ENCODE results near the gene SNCB. TPM values are rescaled to one million over a fixed set of nuclear protein-coding genes. Genes with fewer than 3 reads are reported as not detected.
A peak's percentile ranks its signal among the peaks of the same experiment; 100 is the strongest.
"Not testable (repeated sequence)": the region's sequence is repeated elsewhere in the genome, so short reads cannot be mapped to it uniquely, and the experiment has no call there.

SNCB gene
- polyA plus RNA-seq, 1 donor from 2014 or later: not detected

DNA sequence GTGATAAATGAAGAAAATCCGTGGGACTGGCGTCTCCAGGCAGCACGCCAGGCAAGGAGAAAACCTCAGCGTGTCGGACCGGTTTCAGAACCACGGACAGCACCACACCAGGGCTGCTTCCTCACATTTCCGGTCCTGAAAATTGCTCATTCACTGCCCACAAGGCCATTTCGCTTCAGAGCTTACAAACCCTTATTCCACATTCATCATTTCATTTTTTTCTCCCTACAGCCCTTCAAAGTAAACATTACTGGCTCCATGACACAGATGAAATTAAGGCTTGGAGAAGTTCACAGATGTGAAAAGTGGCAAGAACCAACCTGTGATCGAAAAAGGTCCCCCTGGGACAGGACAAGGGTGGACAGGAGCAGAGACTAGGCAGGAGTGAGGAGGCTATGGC, 18.9 kb downstream of the SNCB start:
- H3K4me3 Mint-ChIP-seq: peak overlapping the region in 3 of 4 donors; percentile 9 to 83 (median 33)
- no peaks in the 10 kb centered on the region for H3K36me3 Mint-ChIP-seq
- peaks cover 26% of the 10 kb centered on the region for H3K27me3 Mint-ChIP-seq
- no peak overlapping the region for H3K27ac Mint-ChIP-seq
- H3K4me1 Mint-ChIP-seq: peaks cover 0 to 7% (median 5%) of the 10 kb centered on the region in 3 donors
- peaks cover 0 to 2% (median 0%) of the 10 kb centered on the region in 3 donors for H3K9me3 Mint-ChIP-seq

GRCh38 chr5:176610435-176610773, 19.9 kb downstream of the SNCB start:
- Mint-ChIP-seq H3K4me3 (peak overlapping the region; percentile 76 to 88 (median 84)), H3K27me3 (peaks cover 17% of the 10 kb centered on the region), H3K9me3 (peaks cover 0 to 2% (median 0%) of the 10 kb centered on the region in 3 donors), H3K4me1 (peaks cover 0 to 7% (median 5%) of the 10 kb centered on the region in 3 donors), H3K27ac (peak overlapping the region in 1 of 3 donors; percentile 82), H3K36me3 (no peaks in the 10 kb centered on the region)

DNA sequence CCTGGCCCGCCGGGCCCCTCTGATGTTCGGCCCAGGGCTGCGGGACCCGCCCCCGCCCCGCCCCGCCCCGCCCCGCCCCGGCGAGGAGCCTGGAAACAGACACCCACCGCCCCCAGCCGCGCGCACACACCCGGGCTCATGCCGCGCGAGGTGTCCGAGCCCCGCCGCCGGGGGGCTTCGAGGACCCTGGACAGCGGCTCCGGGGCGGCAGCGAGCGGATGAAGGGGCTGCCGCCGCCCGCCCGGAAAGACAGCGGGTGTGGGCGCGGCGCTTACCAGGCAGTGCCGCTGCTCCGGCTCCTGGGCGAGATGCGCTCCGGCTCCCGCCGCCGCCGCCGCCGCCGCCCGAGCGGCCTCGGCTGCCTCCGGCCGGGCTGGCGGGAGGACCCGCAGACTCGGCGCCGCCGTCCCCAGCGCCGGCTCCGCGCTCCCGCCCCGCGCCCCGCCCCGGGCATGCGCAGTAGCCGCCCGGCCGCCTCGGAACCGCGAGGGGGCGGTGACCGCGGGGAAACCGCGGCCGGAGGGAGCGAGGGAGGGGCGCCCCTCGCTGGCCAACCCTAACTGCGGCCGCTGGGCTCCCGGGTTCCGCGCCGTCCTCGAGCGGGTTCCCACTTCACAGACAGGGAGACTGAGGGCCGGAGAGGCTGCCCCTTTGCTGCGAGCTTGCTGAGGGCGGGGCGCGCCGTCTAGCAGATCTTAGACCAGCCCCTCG, 20.5 kb downstream of the SNCB start, which contains the start of gene GPRIN1:
Gene GPRIN1, minus strand, starts transcription at position 433 of the 711 bp plus-strand sequence. CDS start 10,322 bp downstream, outside the sequence.
- Mint-ChIP-seq H3K4me1 (peaks cover 0 to 7% (median 5%) of the 10 kb centered on the region in 3 donors), H3K27ac (peak within 1 kb of the TSS; percentile 46 to 82 (median 57)), H3K4me3 (peak within 1 kb of the TSS; percentile 83 to 95 (median 94)), H3K36me3 (no peaks in the 10 kb centered on the region), H3K27me3 (peaks cover 14% of the 10 kb centered on the region), H3K9me3 (peaks cover 0 to 2% (median 0%) of the 10 kb centered on the region in 3 donors)

DNA sequence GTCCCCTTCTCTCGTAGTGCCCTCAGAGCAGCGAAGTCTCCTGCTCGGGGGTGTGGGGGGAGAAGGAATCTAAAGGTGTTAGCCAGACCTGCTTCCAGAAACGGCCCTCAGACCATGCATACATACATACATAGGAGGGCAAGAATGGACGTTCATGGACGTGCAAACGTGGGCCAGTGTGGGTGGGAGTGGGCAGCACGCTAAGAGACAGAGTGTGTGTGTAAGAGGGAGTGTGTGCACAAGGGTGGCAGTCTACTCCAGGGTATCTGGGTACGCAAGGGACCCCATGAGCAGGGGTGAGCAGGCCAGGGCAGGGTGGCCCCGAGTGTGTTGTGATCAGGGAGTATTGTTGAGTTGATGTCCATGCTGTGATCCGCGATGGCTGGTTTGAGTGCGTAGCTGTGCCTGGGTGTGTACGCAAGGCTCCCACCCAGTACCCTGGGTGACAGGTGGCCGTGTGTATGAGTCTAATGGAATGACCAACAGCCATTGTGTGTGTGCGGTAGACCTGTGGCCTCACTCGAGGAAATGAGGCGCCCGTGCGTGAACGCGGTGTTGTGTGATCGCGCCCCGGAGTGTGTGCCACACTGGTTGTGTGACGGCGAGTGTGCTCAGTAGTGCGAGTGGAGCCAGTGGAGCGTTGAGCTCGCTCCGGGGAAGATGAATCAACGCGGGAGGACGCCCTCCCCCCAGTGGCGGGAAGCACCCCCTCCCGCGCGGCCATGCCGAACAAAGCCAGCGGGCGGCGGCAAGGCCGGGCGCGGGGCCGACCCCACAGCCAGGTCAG, 21.2 kb downstream of the SNCB start:
- H3K27ac Mint-ChIP-seq: peak overlapping the region; percentile 7 to 57 (median 46)
- peak overlapping the region; percentile 72 to 95 (median 94) for H3K4me3 Mint-ChIP-seq
- H3K27me3 Mint-ChIP-seq: peaks cover 14% of the 10 kb centered on the region
- no peaks in the 10 kb centered on the region for H3K36me3 Mint-ChIP-seq
- peaks cover 0 to 2% (median 0%) of the 10 kb centered on the region in 3 donors for H3K9me3 Mint-ChIP-seq
- H3K4me1 Mint-ChIP-seq: peaks cover 0 to 7% (median 5%) of the 10 kb centered on the region in 3 donors

DNA sequence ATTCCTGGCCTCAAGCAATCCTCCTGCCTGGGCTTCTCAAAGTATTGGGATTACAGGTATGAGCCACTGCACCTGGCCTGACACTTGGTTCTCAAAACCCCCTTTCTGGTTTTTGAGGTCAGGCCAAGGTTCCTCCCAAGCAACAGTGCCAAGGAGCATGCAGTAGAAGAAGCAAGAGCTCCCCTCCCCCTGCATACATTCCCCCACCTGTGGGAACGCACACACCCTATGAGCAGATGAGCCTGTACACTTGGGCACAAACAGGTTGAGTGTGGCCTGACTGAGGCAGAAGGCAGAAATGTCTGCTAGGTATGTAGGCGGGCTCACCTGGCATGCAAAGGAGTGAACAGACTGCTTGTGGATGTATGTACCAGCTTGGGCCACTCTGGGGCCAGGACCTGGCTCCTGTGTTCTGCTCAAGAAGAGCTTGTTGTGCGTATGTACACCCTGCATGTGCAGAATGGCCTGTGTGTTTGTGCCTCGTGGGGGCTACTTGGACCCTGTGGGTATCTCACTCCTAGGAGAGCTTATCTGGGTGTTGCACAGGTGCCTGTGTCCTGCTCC, 22.1 kb downstream of the SNCB start:
- H3K36me3 Mint-ChIP-seq: no peaks in the 10 kb centered on the region
- peak overlapping the region; percentile 72 to 95 (median 94) for H3K4me3 Mint-ChIP-seq
- H3K4me1 Mint-ChIP-seq: peaks cover 0 to 7% (median 5%) of the 10 kb centered on the region in 3 donors
- H3K9me3 Mint-ChIP-seq: peaks cover 0 to 2% (median 0%) of the 10 kb centered on the region in 3 donors
- peaks cover 11% of the 10 kb centered on the region for H3K27me3 Mint-ChIP-seq
- peak overlapping the region in 1 of 3 donors; percentile 7 for H3K27ac Mint-ChIP-seq

- H3K27ac Mint-ChIP-seq: no peak overlapping the region
- H3K4me1 Mint-ChIP-seq: peaks cover 0 to 7% (median 5%) of the 10 kb centered on the region in 3 donors
- peaks cover 4% of the 10 kb centered on the region for H3K27me3 Mint-ChIP-seq
- no peaks in the 10 kb centered on the region for H3K36me3 Mint-ChIP-seq
- H3K9me3 Mint-ChIP-seq: peaks cover 0 to 2% (median 0%) of the 10 kb centered on the region in 3 donors
- H3K4me3 Mint-ChIP-seq: peak overlapping the region in 1 of 4 donors; percentile 72
Measured at GRCh38 chr5:176606875-176607274, 23.5 kb downstream of the SNCB start.

GRCh38 chr5:176606032-176606431, 24.3 kb downstream of the SNCB start:
- Mint-ChIP-seq H3K27ac (no peak overlapping the region), H3K9me3 (no peaks in the 10 kb centered on the region), H3K36me3 (no peaks in the 10 kb centered on the region), H3K27me3 (no peaks in the 10 kb centered on the region), H3K4me1 (peaks cover 0 to 7% (median 5%) of the 10 kb centered on the region in 3 donors), H3K4me3 (peak overlapping the region in 1 of 4 donors; percentile 72)

- H3K27ac Mint-ChIP-seq: no peak overlapping the region
- H3K27me3 Mint-ChIP-seq: no peaks in the 10 kb centered on the region
- peaks cover 0 to 2% (median 0%) of the 10 kb centered on the region in 3 donors for H3K4me1 Mint-ChIP-seq
- no peak overlapping the region for H3K4me3 Mint-ChIP-seq
- peaks cover 4% of the 10 kb centered on the region for H3K36me3 Mint-ChIP-seq
- no peaks in the 10 kb centered on the region for H3K9me3 Mint-ChIP-seq
Measured at GRCh38 chr5:176603091-176603490, 27.2 kb downstream of the SNCB start.

DNA sequence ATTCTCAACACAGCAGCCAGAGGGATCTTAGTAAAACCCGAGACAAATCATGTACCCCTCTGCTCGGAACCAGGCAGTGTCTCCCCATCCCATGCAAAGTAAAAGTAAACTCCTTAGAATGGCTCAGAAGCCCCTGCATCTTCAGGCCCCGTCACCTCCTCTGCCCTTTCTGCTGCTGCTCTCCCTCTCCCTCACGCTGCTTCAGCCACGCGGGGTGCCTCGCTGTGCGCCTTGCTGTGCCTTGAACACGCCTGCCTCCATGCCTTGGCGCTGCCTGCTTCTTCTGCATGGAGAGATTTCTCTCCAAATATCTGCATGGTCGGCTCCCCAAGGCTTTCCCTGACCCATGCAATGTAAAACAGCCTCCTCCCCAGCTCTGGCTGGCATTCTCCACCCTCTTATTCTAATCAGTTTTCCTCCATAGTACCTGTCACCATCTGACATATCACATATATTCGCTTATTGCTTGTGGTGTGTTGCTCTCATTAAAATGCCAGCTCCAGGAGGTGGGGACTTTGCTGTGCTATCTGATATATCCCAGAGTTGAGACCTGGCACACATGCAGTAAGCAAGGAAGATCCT, 28.3 kb downstream of the SNCB start:
- peak overlapping the region in 1 of 4 donors; percentile 24 for H3K4me3 Mint-ChIP-seq
- H3K27me3 Mint-ChIP-seq: no peaks in the 10 kb centered on the region
- no peak overlapping the region for H3K27ac Mint-ChIP-seq
- H3K36me3 Mint-ChIP-seq: peaks cover 4% of the 10 kb centered on the region
- peaks cover 0 to 2% (median 0%) of the 10 kb centered on the region in 3 donors for H3K4me1 Mint-ChIP-seq
- H3K9me3 Mint-ChIP-seq: no peaks in the 10 kb centered on the region

- not testable (repeated sequence) for H3K4me3 Mint-ChIP-seq, H3K27ac Mint-ChIP-seq, H3K4me1 Mint-ChIP-seq, H3K36me3 Mint-ChIP-seq, H3K9me3 Mint-ChIP-seq, H3K27me3 Mint-ChIP-seq
Measured at GRCh38 chr5:176599749-176600430, 30.4 kb downstream of the SNCB start.

DNA sequence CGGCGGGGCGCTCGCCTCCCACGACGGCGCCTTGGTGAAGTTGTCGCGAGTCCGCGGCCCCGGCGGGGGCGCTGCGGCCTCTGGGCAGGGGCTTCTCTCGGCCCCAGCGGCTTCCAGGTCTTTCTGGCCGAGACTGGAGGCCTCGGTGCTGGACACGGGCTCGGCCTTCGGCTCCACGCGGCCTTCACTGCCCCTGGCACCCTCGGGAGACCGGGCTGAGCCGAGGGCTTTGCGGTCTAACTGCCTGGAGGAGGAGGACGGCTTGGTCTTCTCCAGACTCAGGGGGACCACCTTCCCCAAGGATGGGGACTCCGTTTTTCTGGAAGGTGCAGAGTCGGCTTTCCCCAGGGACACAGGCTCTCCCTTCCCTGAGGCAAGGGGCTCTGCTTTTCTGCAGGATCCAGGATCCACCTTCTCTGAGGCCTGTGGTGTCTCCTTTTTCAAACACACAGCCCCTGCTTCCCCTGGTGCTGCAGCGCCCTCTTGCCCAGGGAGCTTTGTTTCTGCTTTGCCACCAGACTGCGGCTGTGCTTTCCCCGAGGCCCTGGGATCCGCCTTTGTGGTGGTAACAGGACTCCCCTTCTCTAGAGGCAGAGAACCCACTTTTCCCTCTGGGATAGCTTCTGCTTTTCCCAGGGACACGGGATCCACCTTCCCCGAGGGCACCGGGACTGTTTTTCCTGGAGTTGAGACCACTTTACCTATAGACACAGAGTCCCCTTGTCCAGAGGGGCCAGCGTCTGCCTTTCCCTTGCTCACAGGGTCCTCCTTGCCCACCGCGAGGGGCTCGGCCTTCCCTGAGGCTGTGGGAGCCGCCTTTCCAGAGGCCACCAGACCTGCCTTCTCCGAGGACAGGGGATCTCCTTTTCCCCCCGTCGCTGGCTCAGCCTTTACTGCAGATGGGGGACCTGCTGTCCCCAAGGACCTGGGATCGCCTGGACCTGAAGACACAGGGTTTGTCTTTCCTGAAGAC, 32.6 kb downstream of the SNCB start:
- no peak overlapping the region for H3K27ac Mint-ChIP-seq
- H3K27me3 Mint-ChIP-seq: no peaks in the 10 kb centered on the region
- peak overlapping the region in 3 of 4 donors; percentile 21 to 72 (median 71) for H3K4me3 Mint-ChIP-seq
- peaks cover 0 to 2% (median 0%) of the 10 kb centered on the region in 3 donors for H3K4me1 Mint-ChIP-seq
- H3K9me3 Mint-ChIP-seq: no peaks in the 10 kb centered on the region
- H3K36me3 Mint-ChIP-seq: peaks cover 6% of the 10 kb centered on the region

GRCh38 chr5:176596689-176597416, 33.5 kb downstream of the SNCB start:
- Mint-ChIP-seq H3K4me3 (peak overlapping the region; percentile 48 to 86 (median 75)), H3K36me3 (peaks cover 6% of the 10 kb centered on the region), H3K4me1 (peaks cover 0 to 2% (median 0%) of the 10 kb centered on the region in 3 donors), H3K9me3 (no peaks in the 10 kb centered on the region), H3K27ac (peak overlapping the region in 1 of 3 donors; percentile 35), H3K27me3 (no peaks in the 10 kb centered on the region)
